HAP-1 (cell line): Measurements from ENCODE around the gene NFS1.
"Not testable (repeated sequence)": the region's sequence is repeated elsewhere in the genome, so short reads cannot be mapped to it uniquely, and the experiment has no call there.

Experiments used
- DNase-seq, 2 experiments: peaks; one replicate each; pipeline ENCODE4 v3.0.0-alpha.2; 2016 to 2020; ENCODE audit warnings: low spot score in 2 of 2
- H3K27me3 ChIP-seq: fragments of 250-450 bp; sonication (Bioruptor Pico); 2 replicates; pipeline ENCODE4 v1.5.1; 2020; ENCODE audit warnings: low read depth, mild to moderate bottlenecking, moderate library complexity
- H3K36me3 ChIP-seq: fragments of 250-450 bp; sonication (Bioruptor Pico); replicated peaks from 2 replicates; pipeline ENCODE4 v1.5.1; 2020; ENCODE audit warnings: mild to moderate bottlenecking
- H3K4me1 ChIP-seq: fragments of 250-450 bp; sonication (Bioruptor Pico); 2 replicates; pipeline ENCODE4 v1.5.1; 2020; ENCODE audit warnings: mild to moderate bottlenecking
- H3K4me3 ChIP-seq: fragments of 250-450 bp; sonication (Bioruptor Pico); 2 replicates; pipeline ENCODE4 v1.5.1; 2020; ENCODE audit warnings: mild to moderate bottlenecking, moderate library complexity
- H3K9me3 ChIP-seq: fragments of 250-450 bp; sonication (Bioruptor Pico); 2 replicates; pipeline ENCODE4 v1.5.1; 2020; ENCODE audit warnings: mild to moderate bottlenecking, moderate library complexity
- in situ Hi-C: fragments of 300-500 bp; cut with MboI; formaldehyde crosslinking; loops from 3 replicates; pipeline ENCODE4 v1.14.3; 2020; ENCODE audit warnings: low sequenced_read_pairs, inconsistent platforms, mixed read lengths

The NFS1 gene

GRCh38 chr20:35721219-35721618 is 22.1 kb upstream of the NFS1 start:
- H3K27me3 ChIP-seq, result no peaks in the 10 kb centered on the region
- H3K9me3 ChIP-seq, result no peaks in the 10 kb centered on the region
- no peak for DNase-seq
- H3K4me1 ChIP-seq, result no peaks in the 10 kb centered on the region
- H3K4me3 ChIP-seq, result no peak overlapping the region
- H3K36me3 ChIP-seq, result peaks cover 99% of the 10 kb centered on the region
- in situ Hi-C loops, result no loop called here

GRCh38 chr20:35720165-35721123 is 21.3 kb upstream of the NFS1 start:
- no peak overlapping the region for H3K4me3 ChIP-seq
- no peaks in the 10 kb centered on the region for H3K27me3 ChIP-seq
- no peaks in the 10 kb centered on the region for H3K4me1 ChIP-seq
- no peak for DNase-seq
- no peaks in the 10 kb centered on the region for H3K9me3 ChIP-seq
- peaks cover 99% of the 10 kb centered on the region for H3K36me3 ChIP-seq
- in situ Hi-C loops, result no loop called here

- Histone ChIP-seq H3K36me3 (peaks cover 99% of the 10 kb centered on the region), H3K9me3 (no peaks in the 10 kb centered on the region), H3K4me3 (no peak overlapping the region), H3K27me3 (no peaks in the 10 kb centered on the region), H3K4me1 (no peaks in the 10 kb centered on the region)
- no peak for DNase-seq
- in situ Hi-C loops, result no loop called here
Measured at GRCh38 chr20:35719717-35720116, 20.6 kb upstream of the NFS1 start.

GRCh38 chr20:35718972-35719635 is 20.0 kb upstream of the NFS1 start:
- DNase-seq, result no peak
- Histone ChIP-seq H3K36me3 (peaks cover 99% of the 10 kb centered on the region), H3K27me3 (no peaks in the 10 kb centered on the region), H3K4me3 (no peak overlapping the region), H3K9me3 (no peaks in the 10 kb centered on the region), H3K4me1 (no peaks in the 10 kb centered on the region)
- in situ Hi-C loops, result no loop called here

- H3K27me3 ChIP-seq, H3K4me1 ChIP-seq, H3K9me3 ChIP-seq, in situ Hi-C loops, H3K4me3 ChIP-seq, DNase-seq: not testable (repeated sequence)
- peaks cover 97% of the 10 kb centered on the region for H3K36me3 ChIP-seq
Measured at GRCh38 chr20:35718321-35718720, 19.2 kb upstream of the NFS1 start.

GRCh38 chr20:35716330-35716729 is 17.2 kb upstream of the NFS1 start:
- Histone ChIP-seq H3K36me3 (peaks cover 95% of the 10 kb centered on the region), H3K27me3 (no peaks in the 10 kb centered on the region), H3K4me3 (no peak overlapping the region), H3K9me3 (no peaks in the 10 kb centered on the region), H3K4me1 (peaks cover 4% of the 10 kb centered on the region)
- in situ Hi-C loops, result no loop called here
- no peak for DNase-seq

- Histone ChIP-seq H3K27me3 (no peaks in the 10 kb centered on the region), H3K4me3 (no peak overlapping the region), H3K4me1 (peaks cover 11% of the 10 kb centered on the region), H3K9me3 (no peaks in the 10 kb centered on the region), H3K36me3 (peaks cover 95% of the 10 kb centered on the region)
- no peak for DNase-seq
- in situ Hi-C loops, result no loop called here
Measured at GRCh38 chr20:35715652-35716051, 16.5 kb upstream of the NFS1 start.

- in situ Hi-C loops, result no loop called here
- Histone ChIP-seq H3K36me3 (peaks cover 94% of the 10 kb centered on the region), H3K4me1 (peaks cover 25% of the 10 kb centered on the region), H3K27me3 (no peaks in the 10 kb centered on the region), H3K9me3 (no peaks in the 10 kb centered on the region), H3K4me3 (no peak overlapping the region)
- DNase-seq, result no peak
Measured at GRCh38 chr20:35714127-35714526, 15.0 kb upstream of the NFS1 start.

- Histone ChIP-seq H3K4me1 (peaks cover 25% of the 10 kb centered on the region), H3K36me3 (peaks cover 93% of the 10 kb centered on the region)
- in situ Hi-C loops, H3K4me3 ChIP-seq, H3K27me3 ChIP-seq, DNase-seq, H3K9me3 ChIP-seq: not testable (repeated sequence)
Measured at GRCh38 chr20:35713120-35713519, 14.0 kb upstream of the NFS1 start.

GRCh38 chr20:35711588-35712209 is 12.5 kb upstream of the NFS1 start:
- H3K4me1 ChIP-seq, result peaks cover 25% of the 10 kb centered on the region
- no peaks in the 10 kb centered on the region for H3K9me3 ChIP-seq
- H3K4me3 ChIP-seq, result no peak overlapping the region
- no peaks in the 10 kb centered on the region for H3K27me3 ChIP-seq
- DNase-seq, result no peak
- in situ Hi-C loops, result no loop called here
- H3K36me3 ChIP-seq, result peaks cover 93% of the 10 kb centered on the region

- no peaks in the 10 kb centered on the region for H3K27me3 ChIP-seq
- no peak overlapping the region for H3K4me3 ChIP-seq
- H3K4me1 ChIP-seq, result peaks cover 25% of the 10 kb centered on the region
- no peak for DNase-seq
- H3K36me3 ChIP-seq, result peaks cover 93% of the 10 kb centered on the region
- in situ Hi-C loops, result no loop called here
- H3K9me3 ChIP-seq, result no peaks in the 10 kb centered on the region
Measured at GRCh38 chr20:35710884-35711587, 11.9 kb upstream of the NFS1 start.

- no peak for DNase-seq
- Histone ChIP-seq H3K9me3 (no peaks in the 10 kb centered on the region), H3K27me3 (no peaks in the 10 kb centered on the region), H3K36me3 (peaks cover 93% of the 10 kb centered on the region), H3K4me1 (peaks cover 25% of the 10 kb centered on the region), H3K4me3 (no peak overlapping the region)
- in situ Hi-C loops, result no loop called here
Measured at GRCh38 chr20:35710039-35710438, 10.9 kb upstream of the NFS1 start.

- Histone ChIP-seq H3K4me1 (peaks cover 25% of the 10 kb centered on the region), H3K9me3 (no peaks in the 10 kb centered on the region), H3K4me3 (no peak overlapping the region), H3K36me3 (peaks cover 93% of the 10 kb centered on the region), H3K27me3 (no peaks in the 10 kb centered on the region)
- DNase-seq, result peak; percentile 62 to 95
- in situ Hi-C loops, result no loop called here
Measured at GRCh38 chr20:35709259-35709658, 10.1 kb upstream of the NFS1 start.
